Caco-2 (cell line): ENCODE results near the gene MAMDC4. TPM values are rescaled to one million over a fixed set of nuclear protein-coding genes. Genes with fewer than 3 reads are reported as not detected.

Experiments
- BruUV-seq: library from RNA; stranded (reverse); fragments of 400-500 nt; replicated peaks from 2 replicates; lab custom pipeline; 2021; lab: Mats Ljungman, UMichigan
- CTCF ChIA-PET: fragments of 300-600 bp; sonication (Branson Sonifier 250); formaldehyde crosslinking; loops from one replicate; lab custom pipeline; 2022; ENCODE audit warnings: antibody characterized with exemption; lab: Charles Lee
- POLR2A ChIA-PET: fragments of 300-600 bp; sonication (Branson Sonifier 250); formaldehyde crosslinking; loops from one replicate; lab custom pipeline; 2022; ENCODE audit warnings: antibody characterized with exemption; lab: Charles Lee
- DNase-seq, 2 experiments: peaks; one replicate each; pipeline versions ENCODE4 v3.0.0 to v3.0.0-alpha.2; 2020 to 2022
- H3K27me3 ChIP-seq: replicated peaks from 2 replicates; pipeline ENCODE4 v1.6.0; 2011; ENCODE audit warnings: low read length; ENCODE audit not compliant: control insufficient read depth, insufficient read depth
- H3K36me3 ChIP-seq: 2 replicates; pipeline ENCODE4 v1.5.1; 2011; ENCODE audit warnings: low read length; ENCODE audit not compliant: control insufficient read depth, insufficient read depth
- H3K4me1 ChIP-seq: fragments of 250-450 bp; sonication (Bioruptor Pico); 2 replicates; pipeline ENCODE4 v1.5.1; 2020; ENCODE audit warnings: mild to moderate bottlenecking
- H3K4me3 ChIP-seq: 2 replicates; pipeline ENCODE4 v1.5.1; 2011; ENCODE audit warnings: low read depth, mild to moderate bottlenecking, control low read depth, low read length
- H3K9me3 ChIP-seq: fragments of 250-450 bp; sonication (Bioruptor Pico); 2 replicates; pipeline ENCODE4 v1.5.1; 2020; ENCODE audit warnings: mild to moderate bottlenecking, moderate library complexity
- H3K27ac Mint-ChIP-seq: one replicate; pipeline ENCODE4 v1.8.0; 2022; ENCODE audit warnings: mixed read lengths; ENCODE audit not compliant: unreplicated experiment
- H3K27me3 Mint-ChIP-seq: one replicate; pipeline ENCODE4 v1.8.0; 2022; ENCODE audit warnings: mixed read lengths; ENCODE audit not compliant: insufficient read depth, unreplicated experiment
- H3K36me3 Mint-ChIP-seq: one replicate; pipeline ENCODE4 v1.8.0; 2022; ENCODE audit warnings: mild to moderate bottlenecking, mixed read lengths; ENCODE audit not compliant: insufficient read depth, unreplicated experiment
- H3K4me1 Mint-ChIP-seq: one replicate; pipeline ENCODE4 v1.8.0; 2022; ENCODE audit warnings: low read depth, mixed read lengths; ENCODE audit not compliant: unreplicated experiment
- H3K4me3 Mint-ChIP-seq: one replicate; pipeline ENCODE4 v1.8.0; 2022; ENCODE audit warnings: mild to moderate bottlenecking, moderate library complexity, mixed read lengths; ENCODE audit not compliant: unreplicated experiment
- H3K9me3 Mint-ChIP-seq: one replicate; pipeline ENCODE4 v1.8.0; 2022; ENCODE audit warnings: mixed read lengths; ENCODE audit not compliant: unreplicated experiment
- intact Hi-C: fragments of 100-400 bp; cut with micrococcal nuclease; formaldehyde crosslinking; loops from one replicate; pipeline ENCODE4 v1.10.0; 2022; ENCODE audit not compliant: unreplicated experiment
- total RNA-seq: library from RNA; stranded (reverse); gene quantifications from 2 replicates; pipeline ENCODE4 v1.2.3, GENCODE V29; 2022
- TF ChIP-seq, protein P1 (sequence below), 2 experiments: fragments of 200-600 bp in 1 of 2; IDR thresholded peaks; 1 replicate in 1 of 2; 2 replicates in 1 of 2; pipeline versions ENCODE4 v1.5.1 to v1.8.0; 2011 to 2022; ENCODE audit warnings: antibody characterized with exemption in 1 of 2, control low read depth in 1 of 2, inconsistent platforms in 1 of 2, low read depth in 1 of 2, low read length in 1 of 2, mild to moderate bottlenecking in 1 of 2, moderate library complexity in 1 of 2; ENCODE audit not compliant: insufficient read depth in 1 of 2, severe bottlenecking in 1 of 2, unreplicated experiment in 1 of 2

The MAMDC4 gene
- total RNA-seq, 1 experiment from 2014 or later, result 8.8 TPM

DNA sequence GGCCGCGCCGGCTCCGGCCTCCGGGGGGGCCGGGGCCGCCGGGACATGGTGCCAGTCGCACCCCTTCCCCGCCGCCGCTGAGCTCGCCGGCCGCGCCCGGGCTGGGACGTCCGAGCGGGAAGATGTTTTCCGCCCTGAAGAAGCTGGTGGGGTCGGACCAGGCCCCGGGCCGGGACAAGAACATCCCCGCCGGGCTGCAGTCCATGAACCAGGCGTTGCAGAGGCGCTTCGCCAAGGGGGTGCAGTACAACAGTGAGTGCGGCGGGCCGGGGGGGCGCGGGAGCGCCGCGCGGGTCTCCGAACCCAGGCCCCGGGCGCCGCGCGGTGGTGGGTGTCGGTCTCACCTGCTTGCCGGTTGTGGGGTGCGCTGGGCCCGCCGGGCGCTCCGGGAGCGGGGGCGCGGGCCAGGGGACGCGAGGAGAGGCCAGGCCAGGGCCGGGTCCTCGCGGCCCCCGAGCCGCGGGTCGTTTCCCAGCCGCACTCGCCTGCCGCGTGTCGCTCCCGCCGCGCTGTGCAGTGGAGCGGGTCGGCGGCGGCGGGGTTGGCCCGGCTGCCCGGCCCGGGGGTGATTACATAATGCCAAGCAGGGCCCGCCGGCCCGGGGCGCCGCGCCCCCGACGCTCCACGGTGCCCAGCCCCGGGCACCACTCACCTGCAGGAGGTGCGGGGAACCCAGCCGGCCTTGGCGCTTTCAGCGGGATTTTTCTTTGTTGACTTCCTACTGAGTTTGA lies 43.9 kb upstream of the MAMDC4 start:
- Mint-ChIP-seq H3K9me3 (no peaks in the 10 kb centered on the region), H3K4me3 (peak overlapping the region; percentile 75), H3K27ac (peak overlapping the region; percentile 58), H3K27me3 (no peaks in the 10 kb centered on the region), H3K4me1 (peaks cover 6% of the 10 kb centered on the region), H3K36me3 (peaks cover 62% of the 10 kb centered on the region)
- peaks cover 18% of the 10 kb centered on the region; the same call in 1 of the 2 replicates for H3K4me1 ChIP-seq
- H3K27me3 ChIP-seq, result no peaks in the 10 kb centered on the region
- ChIA-PET CTCF (interaction anchor here (0.7 to 1.4 kb wide), 3 partner anchors 34 to 81 kb away, joined by 3 to 5 read pairs (median 4); partner anchors contain the start of gene AJM1), POLR2A (interaction anchor here (0.5 to 1.3 kb wide), 3 partner anchors 262 to 1067 kb away, joined by 3 read pairs; partner anchors contain the start of genes MAN1B1 and SAPCD2)
- peaks cover 7% of the 10 kb centered on the region for H3K36me3 ChIP-seq
- peak in 1 of 2 experiments; percentile 60 for DNase-seq
- intact Hi-C loops, result loop anchor here (5.0 kb wide), 1 partner anchor 39 kb away; the partner anchor contains the start of gene PHPT1
- TF ChIP-seq, protein P1, sequence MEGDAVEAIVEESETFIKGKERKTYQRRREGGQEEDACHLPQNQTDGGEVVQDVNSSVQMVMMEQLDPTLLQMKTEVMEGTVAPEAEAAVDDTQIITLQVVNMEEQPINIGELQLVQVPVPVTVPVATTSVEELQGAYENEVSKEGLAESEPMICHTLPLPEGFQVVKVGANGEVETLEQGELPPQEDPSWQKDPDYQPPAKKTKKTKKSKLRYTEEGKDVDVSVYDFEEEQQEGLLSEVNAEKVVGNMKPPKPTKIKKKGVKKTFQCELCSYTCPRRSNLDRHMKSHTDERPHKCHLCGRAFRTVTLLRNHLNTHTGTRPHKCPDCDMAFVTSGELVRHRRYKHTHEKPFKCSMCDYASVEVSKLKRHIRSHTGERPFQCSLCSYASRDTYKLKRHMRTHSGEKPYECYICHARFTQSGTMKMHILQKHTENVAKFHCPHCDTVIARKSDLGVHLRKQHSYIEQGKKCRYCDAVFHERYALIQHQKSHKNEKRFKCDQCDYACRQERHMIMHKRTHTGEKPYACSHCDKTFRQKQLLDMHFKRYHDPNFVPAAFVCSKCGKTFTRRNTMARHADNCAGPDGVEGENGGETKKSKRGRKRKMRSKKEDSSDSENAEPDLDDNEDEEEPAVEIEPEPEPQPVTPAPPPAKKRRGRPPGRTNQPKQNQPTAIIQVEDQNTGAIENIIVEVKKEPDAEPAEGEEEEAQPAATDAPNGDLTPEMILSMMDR (IDR thresholded peaks at IDR 0.05; ENCODE audit: insufficient read depth in 1 of 2, low read depth in 1 of 2, low read length in 1 of 2, severe bottlenecking in 1 of 2, unreplicated experiment in 1 of 2), result no peak
- no peaks in the 10 kb centered on the region for H3K9me3 ChIP-seq
- peak overlapping the region; percentile 90 for H3K4me3 ChIP-seq
- BruUV-seq, result no TSS peak

DNA sequence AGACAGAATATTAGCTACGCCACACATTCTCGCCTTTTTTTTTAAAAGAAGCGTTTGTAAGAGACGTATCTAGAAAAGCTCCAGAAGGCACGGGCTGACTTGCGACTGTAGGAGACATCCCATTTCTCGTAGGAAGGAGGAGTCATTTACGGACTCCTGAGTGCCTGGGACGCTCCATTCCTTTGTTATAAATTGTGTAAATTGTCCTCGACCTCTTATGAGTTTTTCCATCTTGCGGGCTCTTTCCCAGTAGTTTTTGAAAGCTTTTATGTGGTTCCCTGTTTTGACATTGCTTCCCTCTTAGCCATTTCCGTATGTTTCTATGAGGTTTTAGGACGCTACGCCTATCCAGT lies 43.4 kb upstream of the MAMDC4 start:
- Histone ChIP-seq H3K4me1 (peaks cover 18% of the 10 kb centered on the region; the same call in 1 of the 2 replicates), H3K36me3 (peaks cover 5% of the 10 kb centered on the region), H3K27me3 (no peaks in the 10 kb centered on the region), H3K4me3 (peak overlapping the region; percentile 90), H3K9me3 (no peaks in the 10 kb centered on the region)
- ChIA-PET POLR2A (interaction anchor here (0.5 kb wide), 1 partner anchor 1068 kb away, joined by 3 read pairs; no protein-coding TSS in a partner anchor), CTCF (no interaction called here)
- TF ChIP-seq, protein P1 (IDR thresholded peaks at IDR 0.05; ENCODE audit: insufficient read depth in 1 of 2, low read depth in 1 of 2, low read length in 1 of 2, severe bottlenecking in 1 of 2, unreplicated experiment in 1 of 2), result no peak
- H3K27me3 Mint-ChIP-seq, result no peaks in the 10 kb centered on the region
- H3K36me3 Mint-ChIP-seq, result peaks cover 67% of the 10 kb centered on the region
- intact Hi-C loops, result loop anchor here (5.0 kb wide), 1 partner anchor 39 kb away; the partner anchor contains the start of gene PHPT1
- no TSS peak for BruUV-seq
- H3K27ac Mint-ChIP-seq, result peak overlapping the region; percentile 58
- peak overlapping the region; percentile 75 for H3K4me3 Mint-ChIP-seq
- H3K4me1 Mint-ChIP-seq, result peaks cover 6% of the 10 kb centered on the region
- no peaks in the 10 kb centered on the region for H3K9me3 Mint-ChIP-seq
- DNase-seq, result no peak

DNA sequence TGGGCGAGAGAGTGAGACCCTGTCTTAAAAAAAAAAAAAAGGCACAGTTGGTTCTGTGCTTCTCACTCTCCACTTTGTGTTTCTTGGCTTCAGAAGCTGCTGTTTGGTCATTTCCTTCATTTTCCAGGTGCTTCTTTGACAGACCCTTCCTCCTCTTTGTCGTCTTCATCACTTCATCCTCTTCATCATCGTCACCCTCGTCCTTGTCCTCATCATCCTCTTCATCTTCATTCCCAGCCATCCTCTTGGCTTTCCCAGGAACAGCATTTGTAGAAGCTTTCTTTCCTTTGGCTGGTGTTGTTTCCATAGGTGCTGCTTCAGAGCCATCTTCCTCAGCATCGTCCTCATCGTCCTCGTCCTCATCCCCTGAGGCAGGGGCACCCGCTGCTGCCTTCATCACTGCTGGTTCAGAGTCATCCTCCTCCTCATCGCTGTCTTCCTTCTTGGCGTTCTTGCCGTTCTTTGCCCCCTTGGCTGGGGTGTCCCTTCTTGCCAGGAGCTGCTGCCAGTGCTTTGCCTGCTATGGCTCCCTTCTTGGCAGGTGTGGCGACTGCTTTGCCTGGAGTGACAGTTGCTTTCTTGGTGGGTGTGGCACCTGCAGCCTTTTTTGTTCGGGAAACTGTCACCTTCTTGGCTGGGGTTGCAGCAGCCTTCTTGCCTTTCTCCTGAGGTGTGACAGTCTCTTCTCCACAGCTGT lies 37.3 kb upstream of the MAMDC4 start:
- Mint-ChIP-seq H3K4me1 (peaks cover 7% of the 10 kb centered on the region), H3K36me3 (peaks cover 87% of the 10 kb centered on the region), H3K27ac (peak overlapping the region; percentile 52), H3K27me3 (no peaks in the 10 kb centered on the region), H3K9me3 (no peaks in the 10 kb centered on the region), H3K4me3 (no peak overlapping the region)
- ChIA-PET POLR2A (no interaction called here), CTCF (interaction anchor here (0.5 to 1.2 kb wide), 3 partner anchors 28 to 652 kb away, joined by 3 to 4 read pairs (median 3); partner anchors contain the start of gene AJM1)
- TF ChIP-seq, protein P1 (IDR thresholded peaks at IDR 0.05; ENCODE audit: insufficient read depth in 1 of 2, low read depth in 1 of 2, low read length in 1 of 2, severe bottlenecking in 1 of 2, unreplicated experiment in 1 of 2), result no peak
- no peak for DNase-seq
- H3K4me3 ChIP-seq, result no peak overlapping the region
- H3K9me3 ChIP-seq, result no peaks in the 10 kb centered on the region
- peaks cover 4% of the 10 kb centered on the region for H3K36me3 ChIP-seq
- H3K4me1 ChIP-seq, result 0 out of 2 replicates have a peak, but pooled peaks cover 3% of the 10 kb centered on the region
- no TSS peak for BruUV-seq
- intact Hi-C loops, result no loop called here
- H3K27me3 ChIP-seq, result no peaks in the 10 kb centered on the region
